Thymus (tissue), 11 donors: ENCODE measurements around the gene SPTLC2. TPM values are rescaled to one million over a fixed set of nuclear protein-coding genes. Genes with fewer than 3 reads are reported as not detected.
"Not testable (repeated sequence)": the region's sequence is repeated elsewhere in the genome, so short reads cannot be mapped to it uniquely, and the experiment has no call there.

Source experiments
- DNase-seq, 9 donors: peaks; one replicate each; pipeline ENCODE4 v3.0.0-alpha.2; 2013; ENCODE audit warnings: low spot score in 9 of 9, low read depth in 6 of 9, missing footprints in 1 of 9
- H3K27ac ChIP-seq, 2 donors: one replicate each; pipeline ENCODE4 v1.5.1; 2013; ENCODE audit warnings: control low read depth in 1 of 2, low read depth in 1 of 2, low read length in 1 of 2, mild to moderate bottlenecking in 1 of 2, moderate library complexity in 1 of 2
- H3K27me3 ChIP-seq, 2 donors: one replicate each; pipeline ENCODE4 v1.5.1; 2013; ENCODE audit warnings: low read length in 1 of 2; ENCODE audit not compliant: control insufficient read depth in 2 of 2, insufficient read depth in 1 of 2
- H3K36me3 ChIP-seq, 2 donors: one replicate each; pipeline ENCODE4 v1.5.1; 2013; ENCODE audit warnings: low read length in 1 of 2, mild to moderate bottlenecking in 1 of 2, moderate library complexity in 1 of 2; ENCODE audit not compliant: control insufficient read depth in 2 of 2, insufficient read depth in 2 of 2
- H3K4me1 ChIP-seq, 2 donors: one replicate each; pipeline ENCODE4 v1.5.1; 2013; ENCODE audit warnings: low read length in 2 of 2; ENCODE audit not compliant: control insufficient read depth in 2 of 2, insufficient read depth in 2 of 2
- H3K4me3 ChIP-seq, 2 donors: one replicate each; pipeline ENCODE4 v1.5.1; 2013; ENCODE audit warnings: low read length in 2 of 2, control low read depth in 1 of 2, mild to moderate bottlenecking in 1 of 2
- H3K9me3 ChIP-seq, 2 donors: one replicate each; pipeline ENCODE4 v1.5.1; 2013; ENCODE audit warnings: low read length in 1 of 2, mild to moderate bottlenecking in 1 of 2; ENCODE audit not compliant: control insufficient read depth in 2 of 2, insufficient read depth in 1 of 2
- WGBS: extraction: QIAGEN DNeasy Blood & Tissue Kit; methylation state at CpG from one replicate; pipeline ENCODE4 v1.1.7; 2013; 5-methylcytosine and 5-hydroxymethylcytosine counted together
- polyA plus RNA-seq: library from polyadenylated mRNA; stranded (reverse); fragments of 200-250 nt; gene quantifications from one replicate; pipeline ENCODE4 v1.2.3, GENCODE V29; 2013
- total RNA-seq: library from RNA; stranded (reverse); fragments of 120-200 nt; gene quantifications from one replicate; pipeline ENCODE4 v1.2.4, GENCODE V29; 2013
- donor health status: healthy.

Gene SPTLC2
- total and polyA plus RNA-seq, 2 donors = 7.1 to 13.5 TPM

DNA sequence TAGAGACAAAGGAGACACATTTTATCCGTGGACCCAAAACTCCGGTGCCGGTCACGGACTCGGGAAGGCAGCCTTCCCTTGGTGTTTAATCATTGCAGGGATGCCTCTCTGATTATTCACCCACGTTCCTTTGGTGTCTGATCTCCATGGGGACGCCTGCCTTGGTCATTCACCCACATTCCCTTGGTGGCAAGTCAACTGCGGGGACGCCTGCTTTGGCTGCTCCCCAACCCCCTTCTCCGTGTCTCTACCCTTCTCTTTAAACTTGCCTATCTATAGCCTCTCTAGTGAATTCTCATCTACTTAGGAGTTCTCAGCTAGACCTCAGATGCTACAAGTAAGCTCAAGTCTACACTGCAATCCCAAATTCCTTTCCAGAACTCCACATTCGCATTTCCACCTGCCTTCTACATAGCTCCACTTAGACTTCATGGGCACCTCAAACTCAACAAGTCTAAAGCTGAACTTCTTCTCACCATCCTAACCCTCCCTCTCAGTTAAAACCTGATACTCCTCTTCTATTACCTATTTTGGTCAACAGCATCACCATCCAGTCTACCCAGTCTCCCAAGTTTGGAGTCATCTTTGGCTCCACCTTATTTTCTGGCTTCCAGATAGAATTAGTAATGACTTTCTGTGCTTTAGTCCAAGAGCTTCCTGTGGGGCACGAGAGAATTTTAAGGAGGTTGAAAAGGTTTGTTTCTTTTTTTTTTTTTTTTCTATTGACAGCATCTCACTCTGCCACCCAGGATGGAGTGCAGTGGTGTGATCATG lies 14.4 kb downstream of the SPTLC2 start:
- peaks cover 2 to 10% of the 10 kb centered on the region in 2 donors for H3K4me1 ChIP-seq
- whole genome bisulfite sequencing = 96% methylated on average over 12 of the region's 12 CpGs
- no peak overlapping the region for H3K27ac ChIP-seq
- H3K36me3 ChIP-seq = no peaks in the 10 kb centered on the region
- DNase-seq = no peak
- H3K4me3 ChIP-seq = no peak overlapping the region
- H3K9me3 ChIP-seq = no peaks in the 10 kb centered on the region
- no peaks in the 10 kb centered on the region for H3K27me3 ChIP-seq

DNA sequence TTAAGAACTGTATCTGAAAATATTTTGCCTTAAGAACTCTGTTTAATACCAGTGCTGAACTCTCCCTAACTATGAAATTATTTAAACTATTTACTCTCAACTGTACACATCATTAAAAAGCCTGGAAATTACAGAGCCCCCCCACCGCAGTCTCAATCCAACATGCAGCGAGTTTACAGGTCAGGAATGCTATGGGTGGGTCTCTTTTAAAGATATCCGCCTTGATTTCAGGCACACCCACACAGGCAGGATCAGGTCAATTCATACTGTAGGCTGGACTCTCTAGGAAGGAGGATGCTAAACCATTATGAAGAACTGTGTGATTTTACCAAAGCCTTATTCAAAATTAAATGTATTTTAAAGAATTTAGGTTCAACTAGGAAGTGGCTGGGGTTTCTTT lies 16.5 kb downstream of the SPTLC2 start:
- H3K4me1 ChIP-seq = peaks cover 0 to 7% of the 10 kb centered on the region in 2 donors

DNA sequence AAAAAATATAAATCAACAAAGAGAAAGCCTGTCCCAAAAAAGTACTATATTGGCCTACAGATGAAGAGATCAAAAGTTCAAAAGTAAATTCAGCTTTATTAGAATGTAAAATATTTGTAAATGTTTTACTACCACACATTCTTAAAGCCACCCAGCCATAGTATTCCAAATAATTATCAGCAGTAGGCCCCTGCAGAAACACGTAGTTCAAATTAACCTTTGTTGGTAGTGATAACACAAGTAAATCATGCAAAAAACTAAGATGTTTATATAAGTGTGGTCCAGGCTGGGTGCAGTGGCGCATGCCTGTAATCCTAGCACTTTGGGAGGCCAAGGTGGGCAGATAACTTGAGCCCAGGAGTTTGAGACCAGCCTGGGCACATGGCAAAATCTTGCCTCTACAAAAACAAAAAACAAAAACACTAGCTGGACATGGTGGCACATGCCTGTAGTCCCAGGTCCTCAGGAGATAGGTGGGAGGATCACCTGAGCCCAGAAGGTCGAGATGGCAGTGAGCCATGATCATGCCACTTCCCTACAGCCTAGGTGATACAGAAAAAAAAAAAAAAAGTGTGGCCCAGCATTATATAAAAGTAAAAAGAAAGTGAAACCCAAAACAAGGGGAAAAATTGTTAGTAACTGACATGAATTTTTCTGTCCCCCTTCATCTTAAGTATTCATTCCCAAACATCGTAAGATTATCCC lies 17.9 kb downstream of the SPTLC2 start:
- Histone ChIP-seq H3K9me3 (no peaks in the 10 kb centered on the region), H3K27ac (no peak overlapping the region), H3K36me3 (peaks cover 12 to 14% of the 10 kb centered on the region in 2 donors), H3K4me3 (no peak overlapping the region), H3K27me3 (no peaks in the 10 kb centered on the region), H3K4me1 (peaks cover 0 to 3% of the 10 kb centered on the region in 2 donors)
- WGBS = 46% methylated on average over 4 of the region's 4 CpGs
- DNase-seq = peak in 1 of 9 donors; percentile 17

More for the DNA sequence above, 16.5 kb downstream of the SPTLC2 start:
- no peaks in the 10 kb centered on the region for H3K9me3 ChIP-seq
- H3K27me3 ChIP-seq = no peaks in the 10 kb centered on the region
- H3K4me3 ChIP-seq = no peak overlapping the region
- H3K27ac ChIP-seq = no peak overlapping the region
- DNase-seq = no peak
- 95% methylated on average over 3 of the region's 3 CpGs for WGBS
- H3K36me3 ChIP-seq = peaks cover 10 to 14% of the 10 kb centered on the region in 2 donors

DNA sequence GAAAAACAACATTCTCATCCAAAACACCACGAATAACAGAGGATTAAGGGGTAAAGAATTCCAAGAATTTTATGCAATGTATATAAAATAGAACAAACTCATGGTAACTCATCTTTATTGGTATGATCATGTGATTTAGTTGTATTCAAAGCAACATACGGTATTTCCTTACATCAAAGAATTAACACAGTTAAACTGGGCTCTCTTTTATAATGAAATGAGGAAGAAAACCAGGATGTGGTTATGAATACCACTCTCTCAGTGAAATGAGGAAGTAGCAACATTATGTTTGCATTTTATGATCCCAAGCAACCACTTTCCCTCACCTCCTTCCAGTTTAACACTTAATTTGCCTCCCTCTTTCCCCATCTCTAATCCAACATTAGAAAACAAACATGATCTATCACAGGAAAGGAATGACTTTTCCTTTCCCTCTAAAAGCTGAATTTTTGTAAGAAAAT lies 22.9 kb downstream of the SPTLC2 start:
- Histone ChIP-seq H3K36me3 (peaks cover 12 to 14% of the 10 kb centered on the region in 2 donors), H3K4me3 (no peak overlapping the region), H3K27ac (peak overlapping the region in 1 of 2 donors; percentile 62), H3K4me1 (peaks cover 0 to 10% of the 10 kb centered on the region in 2 donors), H3K9me3 (no peaks in the 10 kb centered on the region), H3K27me3 (no peaks in the 10 kb centered on the region)
- 6% methylated on average over 2 of the region's 2 CpGs for WGBS
- peak in 5 of 9 donors; percentile 21 to 68 (median 26) for DNase-seq

DNA sequence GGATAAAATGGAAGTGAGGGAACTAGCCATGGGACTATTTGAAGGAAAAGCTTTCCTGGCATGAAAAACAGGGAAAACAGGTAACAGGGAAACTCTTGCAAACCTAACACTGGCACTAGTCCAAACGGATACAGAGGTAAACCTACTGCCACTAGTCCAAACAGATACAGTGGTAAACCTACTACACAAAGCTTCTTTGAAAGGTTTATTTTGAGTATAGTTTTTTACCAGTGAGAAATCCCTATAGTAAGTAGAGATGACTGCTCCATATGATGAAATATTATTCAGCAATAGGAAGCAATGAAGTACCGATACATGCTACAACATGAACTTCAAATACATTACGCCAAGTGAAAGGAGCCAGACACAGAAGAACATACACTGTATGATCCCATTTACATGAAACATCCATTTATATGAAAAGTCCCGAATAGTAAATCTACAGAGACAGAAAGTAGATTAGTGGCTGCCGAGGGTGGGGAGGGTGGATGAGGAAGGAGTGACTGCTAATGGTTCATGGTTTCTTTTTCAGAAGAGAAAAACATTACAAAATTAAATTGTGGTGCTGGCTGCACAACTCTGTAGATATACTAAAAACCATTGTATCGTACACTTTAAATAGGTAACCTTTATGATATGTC lies 25.5 kb downstream of the SPTLC2 start:
- no peaks in the 10 kb centered on the region for H3K9me3 ChIP-seq
- H3K27me3 ChIP-seq = no peaks in the 10 kb centered on the region
- H3K4me1 ChIP-seq = peaks cover 0 to 9% of the 10 kb centered on the region in 2 donors
- peaks cover 9% of the 10 kb centered on the region in 2 donors for H3K36me3 ChIP-seq
- 69% methylated on average over 6 of the region's 6 CpGs for WGBS
- DNase-seq = no peak
- H3K27ac ChIP-seq = no peak overlapping the region
- H3K4me3 ChIP-seq = no peak overlapping the region

DNA sequence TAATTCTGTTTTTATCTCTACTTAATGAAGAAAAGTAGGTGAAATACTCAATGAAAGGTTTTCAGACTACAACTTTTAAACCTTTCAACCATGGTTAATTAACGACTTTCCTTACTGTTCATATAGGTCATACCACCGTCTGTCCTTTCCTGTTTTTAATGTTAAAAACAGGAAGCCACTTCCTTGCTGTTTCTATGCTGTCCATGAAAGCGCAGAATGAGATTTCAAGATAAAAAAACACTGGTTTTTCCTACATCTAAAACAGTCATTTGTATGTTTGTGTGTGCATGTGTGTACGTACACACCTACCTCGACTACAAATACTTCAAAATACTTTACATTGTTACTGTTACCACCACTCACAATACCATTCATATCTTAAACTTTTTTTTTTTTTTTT lies 27.3 kb downstream of the SPTLC2 start:
- Histone ChIP-seq H3K36me3 (no peaks in the 10 kb centered on the region), H3K27ac (no peak overlapping the region), H3K4me3 (no peak overlapping the region), H3K9me3 (no peaks in the 10 kb centered on the region), H3K4me1 (peaks cover 0 to 9% of the 10 kb centered on the region in 2 donors), H3K27me3 (no peaks in the 10 kb centered on the region)
- WGBS = 41% methylated on average over 5 of the region's 5 CpGs
- DNase-seq = no peak

DNA sequence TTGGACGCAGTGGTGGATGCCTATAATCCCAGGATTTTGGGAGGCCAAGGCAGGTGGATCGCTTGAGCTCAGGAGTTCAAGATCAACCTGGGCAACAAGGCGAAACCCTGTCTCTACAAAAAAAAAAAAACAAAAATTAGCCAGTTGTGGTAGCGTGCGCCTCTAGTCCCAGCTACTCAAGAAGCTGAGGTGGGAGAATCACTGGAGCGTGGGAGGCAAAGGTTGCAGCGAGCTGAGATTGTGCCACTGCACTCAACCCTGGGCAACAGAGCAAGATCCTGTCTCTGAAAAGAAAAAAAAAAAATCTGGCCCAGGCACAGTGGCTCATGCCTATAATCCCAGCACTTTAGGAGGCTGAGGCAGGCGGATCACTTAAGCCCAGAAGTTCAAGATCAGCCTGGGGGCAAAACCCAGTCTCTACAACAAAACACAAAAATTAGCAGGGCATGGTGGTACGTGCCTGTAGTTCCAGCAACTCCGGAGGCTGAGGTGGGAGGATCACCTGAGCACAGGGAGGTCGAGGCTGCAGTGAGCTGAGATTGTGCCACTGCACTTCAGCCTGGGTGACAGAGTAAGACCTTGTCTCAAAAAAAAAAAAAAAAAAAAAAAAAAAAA lies 27.9 kb downstream of the SPTLC2 start:
- not testable (repeated sequence) for H3K36me3 ChIP-seq, H3K27me3 ChIP-seq, DNase-seq, H3K9me3 ChIP-seq, H3K4me3 ChIP-seq, H3K27ac ChIP-seq, H3K4me1 ChIP-seq
- WGBS = 93% methylated on average over 11 of the region's 11 CpGs

DNA sequence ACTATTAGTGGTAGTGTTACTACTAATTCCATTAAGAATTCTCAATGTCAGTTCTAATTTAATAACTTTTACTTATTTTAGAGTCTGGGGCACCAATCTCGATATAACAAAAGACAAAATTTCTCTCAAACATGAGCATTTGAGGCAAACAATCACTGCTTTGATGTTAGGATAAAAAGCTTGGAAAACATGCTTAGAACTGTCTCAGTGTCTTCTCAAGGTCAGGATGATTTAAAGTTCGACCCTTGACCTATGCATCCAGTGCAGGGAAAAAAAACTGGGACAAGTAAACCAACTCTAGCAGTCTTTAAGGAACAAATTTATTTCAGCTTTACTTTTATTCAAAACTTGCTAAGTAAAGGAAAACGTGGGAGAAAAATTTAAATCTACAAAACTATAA lies 31.1 kb downstream of the SPTLC2 start:
- H3K4me3 ChIP-seq = no peak overlapping the region
- DNase-seq = no peak
- H3K36me3 ChIP-seq = no peaks in the 10 kb centered on the region
- H3K9me3 ChIP-seq = no peaks in the 10 kb centered on the region
- peaks cover 0 to 8% of the 10 kb centered on the region in 2 donors for H3K4me1 ChIP-seq
- no peaks in the 10 kb centered on the region for H3K27me3 ChIP-seq
- no peak overlapping the region for H3K27ac ChIP-seq
- WGBS = 97% methylated on average over 3 of the region's 3 CpGs
